Chondrocyte (in vitro differentiated cells): ENCODE data around the gene MYMK. TPM values are rescaled to one million over a fixed set of nuclear protein-coding genes. Genes with fewer than 3 reads are reported as not detected.

ENCODE experiments used
- DNase-seq: peaks from one replicate; pipeline ENCODE4 v3.0.0; 2021; ENCODE audit warnings: mixed read lengths, low spot score
- H3K27ac Mint-ChIP-seq: one replicate; pipeline ENCODE4 v1.8.0; 2021; ENCODE audit warnings: mild to moderate bottlenecking, moderate library complexity, mixed read lengths; ENCODE audit not compliant: unreplicated experiment
- H3K27me3 Mint-ChIP-seq: 2 replicates; pipeline ENCODE4 v1.8.0; 2021; ENCODE audit warnings: low read depth, mixed read lengths
- H3K36me3 Mint-ChIP-seq: 2 replicates; pipeline ENCODE4 v1.8.0; 2021; ENCODE audit warnings: low read depth, mixed read lengths
- H3K4me1 Mint-ChIP-seq: 2 replicates; pipeline ENCODE4 v1.8.0; 2021; ENCODE audit warnings: low read depth, mild to moderate bottlenecking, mixed read lengths
- H3K4me3 Mint-ChIP-seq: one replicate; pipeline ENCODE4 v1.8.0; 2021; ENCODE audit warnings: mild to moderate bottlenecking, moderate library complexity, mixed read lengths; ENCODE audit not compliant: unreplicated experiment
- H3K9me3 Mint-ChIP-seq: 2 replicates; pipeline ENCODE4 v1.8.0; 2021; ENCODE audit warnings: low read depth, mixed read lengths
- CTCF ChIP-seq: fragments of 200-600 bp; sonication (generic); IDR thresholded peaks from 2 replicates; pipeline ENCODE4 v1.5.0; 2021; ENCODE audit warnings: antibody characterized with exemption, mild to moderate bottlenecking, moderate library complexity
- total RNA-seq: library from RNA; stranded (reverse); gene quantifications from 3 replicates; pipeline ENCODE4 v1.2.1, GENCODE V29; 2021

The MYMK gene
- total RNA-seq, 1 donor from 2014 or later, result not detected

GRCh38 chr9:133484671-133485437 is 39.9 kb downstream of the MYMK start:
- Mint-ChIP-seq H3K27ac (no peak overlapping the region), H3K4me1 (peaks cover 12% of the 10 kb centered on the region), H3K27me3 (peaks cover 10% of the 10 kb centered on the region), H3K9me3 (no peaks in the 10 kb centered on the region), H3K36me3 (no peaks in the 10 kb centered on the region), H3K4me3 (no peak overlapping the region)
- no peak for TF ChIP-seq CTCF
- DNase-seq, result peak; percentile 83

GRCh38 chr9:133483611-133484010 is 41.1 kb downstream of the MYMK start:
- DNase-seq, result peak; percentile 72
- Mint-ChIP-seq H3K27ac (no peak overlapping the region), H3K4me3 (no peak overlapping the region), H3K4me1 (peaks cover 6% of the 10 kb centered on the region), H3K9me3 (no peaks in the 10 kb centered on the region), H3K27me3 (peaks cover 10% of the 10 kb centered on the region), H3K36me3 (no peaks in the 10 kb centered on the region)
- TF ChIP-seq CTCF, result no peak

GRCh38 chr9:133478851-133479711 is 45.7 kb downstream of the MYMK start, which contains the start of gene SLC2A6:
Gene SLC2A6 (minus strand): TSS chr9:133479099. CDS start chr9:133479059, 40 bp downstream.
- Mint-ChIP-seq H3K4me1 (peaks cover 8% of the 10 kb centered on the region), H3K36me3 (no peaks in the 10 kb centered on the region), H3K9me3 (no peaks in the 10 kb centered on the region), H3K4me3 (peak within 1 kb of the TSS; percentile 74), H3K27me3 (peaks cover 10% of the 10 kb centered on the region), H3K27ac (no peak within 1 kb of the TSS)
- TF ChIP-seq CTCF, result peak; percentile 7
- DNase-seq, result peak; percentile 90

- H3K4me1 Mint-ChIP-seq, result peaks cover 8% of the 10 kb centered on the region
- peak overlapping the region; percentile 74 for H3K4me3 Mint-ChIP-seq
- no peaks in the 10 kb centered on the region for H3K9me3 Mint-ChIP-seq
- no peak for TF ChIP-seq CTCF
- H3K27ac Mint-ChIP-seq, result no peak overlapping the region
- DNase-seq, result peak; percentile 78
- peaks cover 5% of the 10 kb centered on the region for H3K27me3 Mint-ChIP-seq
- H3K36me3 Mint-ChIP-seq, result no peaks in the 10 kb centered on the region
These were observed 46.5 kb downstream of the MYMK start for GRCh38 chr9:133477992-133478850.
